HepG2 (cell line): ENCODE measurements around the gene ALX4.

Source experiments
- CTCF ChIP-seq: sonication (generic); formaldehyde crosslinking; IDR thresholded peaks from 2 replicates; pipeline ENCODE4 v1.5.0; 2020; ENCODE audit warnings: mild to moderate bottlenecking, missing genetic modification reagents, moderate library complexity
- GTF2F1 ChIP-seq: fragments of 150-350 bp; IDR thresholded peaks from 2 replicates; pipeline ENCODE4 v1.6.1; 2014; ENCODE audit warnings: low read length
- HIC2 ChIP-seq: sonication (generic); formaldehyde crosslinking; IDR thresholded peaks from 2 replicates; pipeline ENCODE4 v1.9.0; 2022; ENCODE audit warnings: low read depth, missing genetic modification reagents
- IKZF5 ChIP-seq: IDR thresholded peaks from 2 replicates; pipeline ENCODE4 v1.6.1; 2018; ENCODE audit warnings: missing genetic modification reagents, mild to moderate bottlenecking, missing compliant biosample characterization
- MXI1 ChIP-seq: IDR thresholded peaks from 3 replicates; pipeline ENCODE4 v1.6.1; 2012; ENCODE audit warnings: low read depth, low read length, inconsistent platforms, borderline replicate concordance
- SRSF1 ChIP-seq: fragments of 200-400 bp; formaldehyde crosslinking; optimal IDR thresholded peaks from 2 replicates; pipeline ENCODE3; 2017; ENCODE audit warnings: mild to moderate bottlenecking, low read depth, low read length, moderate library complexity
- ZNF225 ChIP-seq: sonication (generic); formaldehyde crosslinking; IDR thresholded peaks from 2 replicates; pipeline ENCODE4 v1.4.0; 2020; ENCODE audit warnings: mild to moderate bottlenecking, missing genetic modification reagents
- ZNF687 ChIP-seq: sonication (generic); formaldehyde crosslinking; IDR thresholded peaks from 2 replicates; pipeline ENCODE4 v1.5.1; 2020; ENCODE audit warnings: mild to moderate bottlenecking, missing genetic modification reagents, moderate library complexity
- TF ChIP-seq, protein P1 (sequence below): sonication (generic); formaldehyde crosslinking; IDR thresholded peaks from 2 replicates; pipeline ENCODE4 v1.5.0; 2020; ENCODE audit warnings: missing genetic modification reagents
- TF ChIP-seq, protein P2 (sequence below): IDR thresholded peaks from 2 replicates; pipeline ENCODE4 v1.6.1; 2012; ENCODE audit warnings: inconsistent platforms
- TF ChIP-seq, protein P3 (sequence below): IDR thresholded peaks from 2 replicates; pipeline ENCODE4 v1.6.1; 2016; ENCODE audit warnings: low read depth, control low read depth
- TF ChIP-seq, protein P4 (sequence below): sonication (generic); formaldehyde crosslinking; IDR thresholded peaks from 2 replicates; pipeline ENCODE4 v1.8.0; 2022; ENCODE audit warnings: mild to moderate bottlenecking, missing genetic modification reagents; ENCODE audit not compliant: insufficient replicate concordance

DNA sequence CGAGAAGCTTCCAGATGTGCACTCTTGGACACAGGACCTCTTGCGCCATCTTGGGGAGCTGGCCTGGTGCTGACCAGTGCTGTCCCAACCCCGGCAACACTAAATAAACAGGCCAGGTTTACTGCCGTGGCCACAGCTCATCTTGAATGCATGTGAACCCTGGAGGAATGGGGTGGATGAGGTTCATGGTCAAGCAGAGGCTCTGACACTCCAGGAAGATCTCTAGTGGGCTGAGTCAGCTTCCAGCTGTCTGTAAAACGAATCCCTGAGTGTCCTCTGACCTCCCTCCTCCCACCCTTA is 51.8 kb downstream of the ALX4 start:
- TF ChIP-seq IKZF5 (CRISPR knock-in tag) (no peak), CTCF (CRISPR knock-in tag) (peak; percentile 37; the same call in 1 of the 2 replicates), GTF2F1 (no peak), HIC2 (CRISPR knock-in tag) (no peak), SRSF1 (no peak), ZNF687 (CRISPR knock-in tag) (no peak), MXI1 (no peak), ZNF225 (CRISPR knock-in tag) (no peak)
- TF ChIP-seq, protein P1, sequence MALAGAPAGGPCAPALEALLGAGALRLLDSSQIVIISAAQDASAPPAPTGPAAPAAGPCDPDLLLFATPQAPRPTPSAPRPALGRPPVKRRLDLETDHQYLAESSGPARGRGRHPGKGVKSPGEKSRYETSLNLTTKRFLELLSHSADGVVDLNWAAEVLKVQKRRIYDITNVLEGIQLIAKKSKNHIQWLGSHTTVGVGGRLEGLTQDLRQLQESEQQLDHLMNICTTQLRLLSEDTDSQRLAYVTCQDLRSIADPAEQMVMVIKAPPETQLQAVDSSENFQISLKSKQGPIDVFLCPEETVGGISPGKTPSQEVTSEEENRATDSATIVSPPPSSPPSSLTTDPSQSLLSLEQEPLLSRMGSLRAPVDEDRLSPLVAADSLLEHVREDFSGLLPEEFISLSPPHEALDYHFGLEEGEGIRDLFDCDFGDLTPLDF (CRISPR knock-in tag): no peak
- TF ChIP-seq, protein P2, sequence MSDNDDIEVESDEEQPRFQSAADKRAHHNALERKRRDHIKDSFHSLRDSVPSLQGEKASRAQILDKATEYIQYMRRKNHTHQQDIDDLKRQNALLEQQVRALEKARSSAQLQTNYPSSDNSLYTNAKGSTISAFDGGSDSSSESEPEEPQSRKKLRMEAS: no peak
- TF ChIP-seq, protein P3, sequence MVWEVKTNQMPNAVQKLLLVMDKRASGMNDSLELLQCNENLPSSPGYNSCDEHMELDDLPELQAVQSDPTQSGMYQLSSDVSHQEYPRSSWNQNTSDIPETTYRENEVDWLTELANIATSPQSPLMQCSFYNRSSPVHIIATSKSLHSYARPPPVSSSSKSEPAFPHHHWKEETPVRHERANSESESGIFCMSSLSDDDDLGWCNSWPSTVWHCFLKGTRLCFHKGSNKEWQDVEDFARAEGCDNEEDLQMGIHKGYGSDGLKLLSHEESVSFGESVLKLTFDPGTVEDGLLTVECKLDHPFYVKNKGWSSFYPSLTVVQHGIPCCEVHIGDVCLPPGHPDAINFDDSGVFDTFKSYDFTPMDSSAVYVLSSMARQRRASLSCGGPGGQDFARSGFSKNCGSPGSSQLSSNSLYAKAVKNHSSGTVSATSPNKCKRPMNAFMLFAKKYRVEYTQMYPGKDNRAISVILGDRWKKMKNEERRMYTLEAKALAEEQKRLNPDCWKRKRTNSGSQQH (CRISPR knock-in tag): no peak
- TF ChIP-seq, protein P4, sequence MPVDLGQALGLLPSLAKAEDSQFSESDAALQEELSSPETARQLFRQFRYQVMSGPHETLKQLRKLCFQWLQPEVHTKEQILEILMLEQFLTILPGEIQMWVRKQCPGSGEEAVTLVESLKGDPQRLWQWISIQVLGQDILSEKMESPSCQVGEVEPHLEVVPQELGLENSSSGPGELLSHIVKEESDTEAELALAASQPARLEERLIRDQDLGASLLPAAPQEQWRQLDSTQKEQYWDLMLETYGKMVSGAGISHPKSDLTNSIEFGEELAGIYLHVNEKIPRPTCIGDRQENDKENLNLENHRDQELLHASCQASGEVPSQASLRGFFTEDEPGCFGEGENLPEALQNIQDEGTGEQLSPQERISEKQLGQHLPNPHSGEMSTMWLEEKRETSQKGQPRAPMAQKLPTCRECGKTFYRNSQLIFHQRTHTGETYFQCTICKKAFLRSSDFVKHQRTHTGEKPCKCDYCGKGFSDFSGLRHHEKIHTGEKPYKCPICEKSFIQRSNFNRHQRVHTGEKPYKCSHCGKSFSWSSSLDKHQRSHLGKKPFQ (CRISPR knock-in tag): no peak
